Measurements from ENCODE around the gene HEXB. TPM values are rescaled to one million over a fixed set of nuclear protein-coding genes. Genes with fewer than 3 reads are reported as not detected.
A peak's percentile ranks its signal among the peaks of the same experiment; 100 is the strongest.

Gene HEXB
- total and polyA plus RNA-seq, 2 donors (not counting 1 experiment from before 2014, with no cell fraction given) = 203 to 245 TPM

DNA sequence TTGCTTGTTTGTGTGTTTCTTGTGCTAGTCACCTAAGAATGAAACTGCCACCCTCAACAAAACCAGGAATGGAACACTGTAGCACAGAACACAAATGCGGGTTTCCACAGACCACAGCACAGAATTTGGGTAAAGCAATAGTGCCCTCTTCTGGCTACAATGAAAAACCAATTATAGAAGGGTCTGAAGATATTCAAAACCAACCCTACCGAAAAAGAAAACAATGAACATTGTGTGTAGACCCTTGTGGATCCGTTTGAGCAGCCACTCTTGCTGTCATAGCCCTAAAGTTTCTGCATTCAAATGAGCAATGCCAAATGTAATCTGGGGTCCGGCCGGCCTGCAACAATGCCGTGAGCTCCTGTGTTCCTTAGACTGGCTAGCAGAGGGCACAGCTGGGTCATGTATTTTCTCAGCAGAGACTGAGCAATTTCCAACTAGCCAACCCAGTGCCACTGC lies 36.2 kb upstream of the HEXB start:
- TF ChIP-seq EZH2 (IDR thresholded peaks at IDR 0.05; ENCODE audit: low read length, missing control alignments) = no peak
- TF ChIP-seq, protein P1, sequence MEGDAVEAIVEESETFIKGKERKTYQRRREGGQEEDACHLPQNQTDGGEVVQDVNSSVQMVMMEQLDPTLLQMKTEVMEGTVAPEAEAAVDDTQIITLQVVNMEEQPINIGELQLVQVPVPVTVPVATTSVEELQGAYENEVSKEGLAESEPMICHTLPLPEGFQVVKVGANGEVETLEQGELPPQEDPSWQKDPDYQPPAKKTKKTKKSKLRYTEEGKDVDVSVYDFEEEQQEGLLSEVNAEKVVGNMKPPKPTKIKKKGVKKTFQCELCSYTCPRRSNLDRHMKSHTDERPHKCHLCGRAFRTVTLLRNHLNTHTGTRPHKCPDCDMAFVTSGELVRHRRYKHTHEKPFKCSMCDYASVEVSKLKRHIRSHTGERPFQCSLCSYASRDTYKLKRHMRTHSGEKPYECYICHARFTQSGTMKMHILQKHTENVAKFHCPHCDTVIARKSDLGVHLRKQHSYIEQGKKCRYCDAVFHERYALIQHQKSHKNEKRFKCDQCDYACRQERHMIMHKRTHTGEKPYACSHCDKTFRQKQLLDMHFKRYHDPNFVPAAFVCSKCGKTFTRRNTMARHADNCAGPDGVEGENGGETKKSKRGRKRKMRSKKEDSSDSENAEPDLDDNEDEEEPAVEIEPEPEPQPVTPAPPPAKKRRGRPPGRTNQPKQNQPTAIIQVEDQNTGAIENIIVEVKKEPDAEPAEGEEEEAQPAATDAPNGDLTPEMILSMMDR (conservative IDR thresholded peaks at IDR 0.05 in 1 of 2, IDR thresholded peaks at IDR 0.05 in 1 of 2; ENCODE audit: low read depth in 1 of 2, low read length in 2 of 2) = peak; percentile 56 to 67
- H3K27ac ChIP-seq (ENCODE audit: insufficient read depth, low read length) = no peak overlapping the region
- no peaks in the 10 kb centered on the region for H4K20me1 ChIP-seq (ENCODE audit: control insufficient read depth, extremely low read depth, insufficient read depth, low read length)
- no peaks in the 10 kb centered on the region for H3K9me3 ChIP-seq (ENCODE audit: control insufficient read depth, insufficient read depth, low read depth, low read length)
- H3K9ac ChIP-seq (ENCODE audit: insufficient read depth, low read length) = no peak overlapping the region
- no peak overlapping the region for H3K4me3 ChIP-seq (replicated peaks in 1 of 4; ENCODE audit: control extremely low read depth in 1 of 4, insufficient read depth in 1 of 4, low read depth in 3 of 4, low read length in 4 of 4)
- no peaks in the 10 kb centered on the region for H3K36me3 ChIP-seq (ENCODE audit: control insufficient read depth, insufficient read depth, low read length)
- H3K4me2 ChIP-seq (ENCODE audit: extremely low read depth, insufficient read depth, low read length) = peak overlapping the region; percentile 56
- H3K79me2 ChIP-seq (ENCODE audit: control insufficient read depth, insufficient read depth, low read length) = no peaks in the 10 kb centered on the region
- DNase-seq (ENCODE audit: low read depth in 2 of 2) = peak; percentile 65 to 74
- no peaks in the 10 kb centered on the region for H3K27me3 ChIP-seq (ENCODE audit: control insufficient read depth, insufficient read depth, low read length)
- H2AFZ ChIP-seq (ENCODE audit: low read length) = peak overlapping the region; percentile 50
- peaks cover 2% of the 10 kb centered on the region for H3K4me1 ChIP-seq (ENCODE audit: control insufficient read depth, extremely low read depth, insufficient read depth, low read length)

DNA sequence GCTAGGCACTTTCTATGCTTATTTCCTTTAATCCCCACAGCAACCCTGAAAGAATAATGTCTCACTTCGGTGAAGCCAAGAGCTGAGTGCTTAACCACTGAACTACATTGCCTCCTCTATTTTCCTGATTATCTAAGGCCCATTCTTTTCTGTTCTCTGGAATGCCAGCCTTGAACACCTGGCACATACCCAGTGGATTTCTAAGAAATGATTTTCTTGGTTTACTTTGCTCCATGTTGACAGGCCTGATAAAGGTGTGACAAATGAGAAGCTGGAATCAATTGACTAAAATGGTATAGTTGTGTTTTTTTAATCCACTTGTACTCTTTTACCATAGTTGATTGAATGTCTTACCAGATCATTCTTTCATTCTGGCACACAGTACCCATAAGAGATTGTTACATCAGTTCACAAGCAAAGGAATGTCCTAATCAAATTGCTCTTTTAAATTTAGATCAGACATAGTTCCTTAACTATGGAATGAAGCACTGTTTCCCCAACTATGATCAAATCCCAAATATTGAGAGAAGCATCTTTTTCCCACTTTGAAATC lies 35.5 kb upstream of the HEXB start:
- Histone ChIP-seq H2AFZ (ENCODE audit: low read length) (no peak overlapping the region), H3K9me3 (ENCODE audit: control insufficient read depth, insufficient read depth, low read depth, low read length) (no peaks in the 10 kb centered on the region), H3K27ac (ENCODE audit: insufficient read depth, low read length) (no peak overlapping the region), H3K4me1 (ENCODE audit: control insufficient read depth, extremely low read depth, insufficient read depth, low read length) (peaks cover 2% of the 10 kb centered on the region), H3K36me3 (ENCODE audit: control insufficient read depth, insufficient read depth, low read length) (no peaks in the 10 kb centered on the region), H3K4me3 (replicated peaks in 1 of 4; ENCODE audit: control extremely low read depth in 1 of 4, insufficient read depth in 1 of 4, low read depth in 3 of 4, low read length in 4 of 4) (no peak overlapping the region), H3K79me2 (ENCODE audit: control insufficient read depth, insufficient read depth, low read length) (no peaks in the 10 kb centered on the region), H4K20me1 (ENCODE audit: control insufficient read depth, extremely low read depth, insufficient read depth, low read length) (no peaks in the 10 kb centered on the region), H3K4me2 (ENCODE audit: extremely low read depth, insufficient read depth, low read length) (no peak overlapping the region), H3K9ac (ENCODE audit: insufficient read depth, low read length) (no peak overlapping the region), H3K27me3 (ENCODE audit: control insufficient read depth, insufficient read depth, low read length) (no peaks in the 10 kb centered on the region)
- DNase-seq (ENCODE audit: low read depth in 2 of 2) = peak in 1 of 2 donors; percentile 71
- no peak for TF ChIP-seq EZH2 (IDR thresholded peaks at IDR 0.05; ENCODE audit: low read length, missing control alignments)
- TF ChIP-seq, protein P1 (conservative IDR thresholded peaks at IDR 0.05 in 1 of 2, IDR thresholded peaks at IDR 0.05 in 1 of 2; ENCODE audit: low read depth in 1 of 2, low read length in 2 of 2) = no peak

DNA sequence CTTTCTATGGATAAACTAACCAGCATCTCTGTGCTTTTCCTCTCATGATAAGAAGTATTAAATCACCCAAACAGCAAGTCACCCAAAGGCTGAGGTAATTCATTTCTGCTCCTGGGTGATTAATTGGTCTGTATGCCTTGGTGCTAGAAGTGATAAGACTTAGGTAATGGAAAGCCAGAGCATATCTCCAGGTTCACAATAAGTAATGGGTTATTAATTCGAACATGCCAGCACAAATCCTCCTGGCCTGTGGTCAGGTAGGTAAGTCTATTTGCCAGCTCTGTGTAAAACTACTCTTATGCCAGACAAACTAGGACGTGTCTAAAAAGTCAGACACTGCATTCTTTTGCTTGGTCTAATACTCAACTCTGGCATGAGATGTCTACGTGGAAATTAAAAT lies 33.3 kb upstream of the HEXB start:
- H3K4me2 ChIP-seq (ENCODE audit: extremely low read depth, insufficient read depth, low read length) = no peak overlapping the region
- H3K27ac ChIP-seq (ENCODE audit: insufficient read depth, low read length) = no peak overlapping the region
- H3K9me3 ChIP-seq (ENCODE audit: control insufficient read depth, insufficient read depth, low read depth, low read length) = no peaks in the 10 kb centered on the region
- H4K20me1 ChIP-seq (ENCODE audit: control insufficient read depth, extremely low read depth, insufficient read depth, low read length) = no peaks in the 10 kb centered on the region
- H3K36me3 ChIP-seq (ENCODE audit: control insufficient read depth, insufficient read depth, low read length) = no peaks in the 10 kb centered on the region
- no peaks in the 10 kb centered on the region for H3K79me2 ChIP-seq (ENCODE audit: control insufficient read depth, insufficient read depth, low read length)
- TF ChIP-seq EZH2 (IDR thresholded peaks at IDR 0.05; ENCODE audit: low read length, missing control alignments) = no peak
- no peak overlapping the region for H2AFZ ChIP-seq (ENCODE audit: low read length)
- no peak overlapping the region for H3K9ac ChIP-seq (ENCODE audit: insufficient read depth, low read length)
- DNase-seq (ENCODE audit: low read depth in 2 of 2) = peak in 1 of 2 donors; percentile 78
- H3K4me1 ChIP-seq (ENCODE audit: control insufficient read depth, extremely low read depth, insufficient read depth, low read length) = peaks cover 2% of the 10 kb centered on the region
- H3K4me3 ChIP-seq (replicated peaks in 1 of 4; ENCODE audit: control extremely low read depth in 1 of 4, insufficient read depth in 1 of 4, low read depth in 3 of 4, low read length in 4 of 4) = no peak overlapping the region
- H3K27me3 ChIP-seq (ENCODE audit: control insufficient read depth, insufficient read depth, low read length) = no peaks in the 10 kb centered on the region
